Nephron progenitor cell (in vitro differentiated cells): ENCODE measurements around the gene FGD5.

Experiments used
- DNase-seq: peaks from one replicate; pipeline ENCODE4 v3.0.0; 2021
- H3K27ac Mint-ChIP-seq: 2 replicates; pipeline ENCODE4 v1.8.0; 2021; ENCODE audit warnings: mild to moderate bottlenecking, moderate library complexity, mixed read lengths
- H3K27me3 Mint-ChIP-seq: 2 replicates; pipeline ENCODE4 v1.8.0; 2021; ENCODE audit warnings: mild to moderate bottlenecking, low read depth, mixed read lengths; ENCODE audit not compliant: poor library complexity
- H3K36me3 Mint-ChIP-seq: 2 replicates; pipeline ENCODE4 v1.8.0; 2021; ENCODE audit warnings: low read depth, mixed read lengths
- H3K4me1 Mint-ChIP-seq: 2 replicates; pipeline ENCODE4 v1.8.0; 2021; ENCODE audit warnings: mixed read lengths
- H3K4me3 Mint-ChIP-seq: 2 replicates; pipeline ENCODE4 v1.8.0; 2021; ENCODE audit warnings: mild to moderate bottlenecking, moderate library complexity, mixed read lengths
- H3K9me3 Mint-ChIP-seq: 2 replicates; pipeline ENCODE4 v1.8.0; 2021; ENCODE audit warnings: mild to moderate bottlenecking, moderate library complexity, mixed read lengths
- TF ChIP-seq, protein P1 (sequence below): fragments of 200-600 bp; sonication (generic); IDR thresholded peaks from 2 replicates; pipeline ENCODE4 v1.5.0; 2021; ENCODE audit warnings: antibody characterized with exemption

The FGD5 gene

DNA sequence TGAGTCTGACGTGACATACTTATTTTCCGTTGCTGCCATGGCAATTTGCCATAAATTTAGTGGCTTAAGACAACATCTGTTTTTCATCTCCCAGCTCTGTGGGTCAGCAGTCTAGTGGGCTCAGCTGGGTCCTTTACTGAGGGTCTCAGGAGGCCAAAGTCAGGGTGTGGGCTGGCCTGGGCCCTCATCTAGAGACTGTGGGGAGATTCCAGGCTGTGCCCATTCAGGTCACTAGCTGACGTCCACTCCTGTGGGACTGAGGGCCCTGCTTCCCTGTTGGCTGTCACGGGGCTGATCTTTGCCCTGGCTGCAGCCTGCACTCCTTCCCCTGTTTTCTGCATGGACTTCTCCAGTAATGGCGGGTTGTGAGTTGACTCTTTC is 19.1 kb downstream of the FGD5 start:
- H3K4me3 Mint-ChIP-seq: peak overlapping the region; percentile 54
- peaks cover 25% of the 10 kb centered on the region for H3K27me3 Mint-ChIP-seq
- no peaks in the 10 kb centered on the region for H3K36me3 Mint-ChIP-seq
- no peaks in the 10 kb centered on the region for H3K9me3 Mint-ChIP-seq
- H3K27ac Mint-ChIP-seq: peak overlapping the region; percentile 26
- peaks cover 42% of the 10 kb centered on the region for H3K4me1 Mint-ChIP-seq
- DNase-seq: no peak
- TF ChIP-seq, protein P1, sequence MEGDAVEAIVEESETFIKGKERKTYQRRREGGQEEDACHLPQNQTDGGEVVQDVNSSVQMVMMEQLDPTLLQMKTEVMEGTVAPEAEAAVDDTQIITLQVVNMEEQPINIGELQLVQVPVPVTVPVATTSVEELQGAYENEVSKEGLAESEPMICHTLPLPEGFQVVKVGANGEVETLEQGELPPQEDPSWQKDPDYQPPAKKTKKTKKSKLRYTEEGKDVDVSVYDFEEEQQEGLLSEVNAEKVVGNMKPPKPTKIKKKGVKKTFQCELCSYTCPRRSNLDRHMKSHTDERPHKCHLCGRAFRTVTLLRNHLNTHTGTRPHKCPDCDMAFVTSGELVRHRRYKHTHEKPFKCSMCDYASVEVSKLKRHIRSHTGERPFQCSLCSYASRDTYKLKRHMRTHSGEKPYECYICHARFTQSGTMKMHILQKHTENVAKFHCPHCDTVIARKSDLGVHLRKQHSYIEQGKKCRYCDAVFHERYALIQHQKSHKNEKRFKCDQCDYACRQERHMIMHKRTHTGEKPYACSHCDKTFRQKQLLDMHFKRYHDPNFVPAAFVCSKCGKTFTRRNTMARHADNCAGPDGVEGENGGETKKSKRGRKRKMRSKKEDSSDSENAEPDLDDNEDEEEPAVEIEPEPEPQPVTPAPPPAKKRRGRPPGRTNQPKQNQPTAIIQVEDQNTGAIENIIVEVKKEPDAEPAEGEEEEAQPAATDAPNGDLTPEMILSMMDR: no peak

DNA sequence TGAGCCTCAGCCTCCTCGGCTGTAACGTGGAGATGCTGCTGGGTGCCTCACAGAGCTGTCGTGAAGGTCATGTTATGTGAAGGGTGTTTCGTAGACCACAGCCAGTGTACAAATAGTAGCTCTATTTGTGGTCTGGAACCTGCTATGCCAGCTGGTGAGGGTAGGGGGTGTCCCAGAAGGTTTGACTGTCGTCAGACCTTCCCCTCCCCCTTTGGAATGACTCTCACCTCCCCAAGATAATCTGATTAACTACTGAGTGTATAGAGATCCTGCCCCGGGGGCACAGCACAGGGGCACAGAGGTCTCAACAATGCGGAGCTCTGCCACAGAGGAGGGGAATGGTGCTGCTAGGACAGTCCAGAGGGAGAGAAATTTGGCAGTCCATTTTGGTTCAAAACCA is 20.5 kb downstream of the FGD5 start:
- TF ChIP-seq, protein P1: no peak
- DNase-seq: no peak
- peaks cover 42% of the 10 kb centered on the region for H3K4me1 Mint-ChIP-seq
- H3K36me3 Mint-ChIP-seq: no peaks in the 10 kb centered on the region
- no peak overlapping the region for H3K27ac Mint-ChIP-seq
- H3K27me3 Mint-ChIP-seq: peaks cover 25% of the 10 kb centered on the region
- no peaks in the 10 kb centered on the region for H3K9me3 Mint-ChIP-seq
- no peak overlapping the region for H3K4me3 Mint-ChIP-seq

DNA sequence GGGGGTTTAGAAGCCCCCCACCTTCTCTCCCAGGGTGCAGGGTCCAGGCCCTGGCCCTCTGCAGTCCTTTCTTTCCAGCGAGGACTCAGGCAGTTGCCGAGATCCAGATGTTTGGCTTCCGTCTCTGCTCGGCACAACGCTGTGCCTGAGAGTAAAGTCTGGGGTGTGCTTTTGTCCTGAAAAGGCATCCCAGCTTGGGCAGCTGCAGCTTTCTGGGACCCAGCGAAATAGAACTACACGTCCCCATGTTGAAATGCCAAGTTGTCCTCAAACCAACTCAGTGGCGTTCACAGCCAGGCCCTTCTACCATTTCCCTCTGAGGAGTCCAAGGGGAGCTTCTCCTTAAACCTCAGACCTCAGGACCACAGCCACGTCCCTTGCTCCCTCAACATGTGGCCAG is 23.1 kb downstream of the FGD5 start:
- TF ChIP-seq, protein P1: no peak
- Mint-ChIP-seq H3K27ac (no peak overlapping the region), H3K36me3 (no peaks in the 10 kb centered on the region), H3K9me3 (no peaks in the 10 kb centered on the region), H3K27me3 (peaks cover 33% of the 10 kb centered on the region), H3K4me1 (peaks cover 42% of the 10 kb centered on the region), H3K4me3 (no peak overlapping the region)
- DNase-seq: no peak

DNA sequence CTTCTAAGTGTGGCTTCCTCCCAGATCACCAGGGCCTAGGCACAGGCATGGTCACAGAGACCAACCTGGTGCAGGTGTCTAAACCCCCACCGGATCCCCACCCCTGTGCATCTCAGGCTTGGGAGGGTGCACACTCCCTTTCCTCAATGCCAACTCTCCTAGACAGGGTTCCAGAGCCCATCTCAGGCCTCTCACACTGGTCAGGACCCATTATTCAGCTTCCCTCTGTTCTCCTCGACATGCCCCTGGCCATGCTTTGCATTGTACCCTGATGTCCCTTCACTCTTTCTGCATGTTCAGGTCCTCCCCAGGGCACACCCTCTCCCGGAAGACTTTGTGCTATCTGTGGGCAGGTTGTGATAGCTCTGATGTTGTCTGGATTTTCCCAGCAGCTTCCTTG is 23.5 kb downstream of the FGD5 start:
- DNase-seq: no peak
- Mint-ChIP-seq H3K27ac (peak overlapping the region; percentile 26), H3K27me3 (peaks cover 36% of the 10 kb centered on the region), H3K36me3 (no peaks in the 10 kb centered on the region), H3K9me3 (no peaks in the 10 kb centered on the region), H3K4me3 (no peak overlapping the region), H3K4me1 (peaks cover 42% of the 10 kb centered on the region)
- TF ChIP-seq, protein P1: no peak

DNA sequence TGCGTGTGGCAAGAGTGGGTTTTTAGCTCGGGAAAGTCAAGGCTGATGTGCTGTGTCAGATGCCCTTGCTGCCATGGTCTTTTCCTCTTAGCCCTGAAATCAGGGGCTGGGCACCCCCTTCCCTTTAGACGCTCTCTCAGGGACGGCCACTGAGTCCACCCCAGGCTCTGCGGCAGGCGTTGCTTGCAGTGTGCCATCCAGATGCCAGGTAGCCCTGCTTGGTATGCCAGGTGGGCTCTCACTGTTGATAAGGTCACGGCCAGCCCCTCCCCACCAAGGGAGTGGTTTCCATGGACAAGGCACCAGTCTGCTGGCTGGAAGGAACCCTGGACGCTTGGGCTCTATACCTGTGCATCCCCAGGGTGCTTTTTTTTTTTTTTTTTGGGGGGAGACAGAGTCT is 24.6 kb downstream of the FGD5 start:
- TF ChIP-seq, protein P1: no peak
- peaks cover 33% of the 10 kb centered on the region for H3K27me3 Mint-ChIP-seq
- no peak for DNase-seq
- no peak overlapping the region for H3K27ac Mint-ChIP-seq
- no peaks in the 10 kb centered on the region for H3K36me3 Mint-ChIP-seq
- H3K4me3 Mint-ChIP-seq: no peak overlapping the region
- peaks cover 42% of the 10 kb centered on the region for H3K4me1 Mint-ChIP-seq
- no peaks in the 10 kb centered on the region for H3K9me3 Mint-ChIP-seq

DNA sequence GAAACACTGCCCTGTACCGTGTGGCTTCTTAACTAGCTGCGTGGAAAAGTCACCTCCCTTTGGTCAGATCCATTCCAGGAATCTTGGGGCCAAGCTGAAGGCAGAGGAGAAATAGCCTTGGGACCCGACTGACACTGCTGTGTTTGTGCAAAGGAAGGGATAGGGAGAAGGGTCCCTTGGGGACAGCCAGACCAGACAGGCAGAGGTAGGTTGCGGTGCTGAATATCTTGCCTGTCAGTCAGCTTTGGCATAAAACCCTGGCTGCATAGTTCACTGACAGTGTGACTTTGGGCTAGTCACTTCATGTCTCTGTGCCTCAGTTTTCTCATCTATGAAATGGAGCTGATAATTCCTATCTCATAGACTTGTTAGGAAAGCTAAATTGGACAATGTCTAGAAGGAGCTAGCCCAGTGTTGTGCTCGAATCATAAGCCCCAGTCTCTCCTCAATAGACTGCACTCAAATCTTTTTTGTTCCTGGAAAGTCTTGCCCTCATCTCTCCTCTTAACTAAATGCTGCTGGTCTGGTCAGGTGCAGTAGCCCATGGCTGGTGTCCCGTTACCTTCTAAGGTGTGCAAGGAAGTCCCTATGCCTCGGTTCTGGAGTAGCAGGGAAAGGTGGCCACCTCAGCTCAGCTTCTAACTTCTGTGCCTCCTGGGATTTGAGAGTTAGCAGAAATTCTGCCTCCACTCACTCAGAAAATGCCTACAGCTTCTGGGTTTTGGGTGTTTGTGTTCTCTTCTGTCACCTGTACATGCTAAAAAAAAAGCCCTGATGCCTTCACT is 25.8 kb downstream of the FGD5 start:
- Mint-ChIP-seq H3K27me3 (peaks cover 27% of the 10 kb centered on the region), H3K9me3 (no peaks in the 10 kb centered on the region), H3K27ac (peak overlapping the region; percentile 70), H3K4me3 (no peak overlapping the region), H3K36me3 (no peaks in the 10 kb centered on the region), H3K4me1 (peaks cover 31% of the 10 kb centered on the region)
- TF ChIP-seq, protein P1: no peak
- DNase-seq: no peak
